Parathyroid adenoma (tissue), 2 donors: ENCODE data around the gene RASA4B.

Source experiments
- H2AFZ ChIP-seq: fragments of 300-600 bp; sonication (generic); one replicate; pipeline ENCODE4 v1.7.0; 2017; ENCODE audit warnings: antibody characterized with exemption, mild to moderate bottlenecking
- H3K27ac ChIP-seq: fragments of 300-600 bp; sonication (generic); one replicate; pipeline ENCODE4 v1.7.0; 2017
- H3K27me3 ChIP-seq: fragments of 300-600 bp; sonication (generic); one replicate; pipeline ENCODE4 v1.7.0; 2017; ENCODE audit warnings: low read length; ENCODE audit not compliant: control insufficient read depth, insufficient read depth
- H3K36me3 ChIP-seq: fragments of 300-600 bp; sonication (generic); one replicate; pipeline ENCODE4 v1.7.0; 2017; ENCODE audit warnings: low read length; ENCODE audit not compliant: control insufficient read depth, insufficient read depth
- H3K4me1 ChIP-seq: fragments of 300-600 bp; sonication (generic); one replicate; pipeline ENCODE4 v1.7.0; 2017; ENCODE audit warnings: control low read depth
- H3K4me2 ChIP-seq: fragments of 300-600 bp; sonication (generic); one replicate; pipeline ENCODE4 v1.7.0; 2017; ENCODE audit warnings: low read length
- H3K4me3 ChIP-seq: fragments of 300-600 bp; sonication (generic); one replicate; pipeline ENCODE4 v1.7.0; 2017; ENCODE audit warnings: low read depth, low read length
- H3K79me2 ChIP-seq: fragments of 300-600 bp; sonication (generic); one replicate; pipeline ENCODE4 v1.7.0; 2017; ENCODE audit warnings: control low read depth
- H3K9ac ChIP-seq: fragments of 300-600 bp; sonication (generic); one replicate; pipeline ENCODE4 v1.7.0; 2017; ENCODE audit warnings: mild to moderate bottlenecking
- H3K9me3 ChIP-seq: fragments of 300-600 bp; sonication (generic); one replicate; pipeline ENCODE4 v1.7.0; 2017; ENCODE audit warnings: low read length; ENCODE audit not compliant: control insufficient read depth
- CTCF ChIP-seq: fragments of 300-600 bp; sonication (generic); IDR thresholded peaks from one replicate; pipeline ENCODE4 v1.7.0; 2017; ENCODE audit warnings: antibody characterized with exemption, mild to moderate bottlenecking
- donor health status: primary hyperparathyroidism.

RASA4B gene

GRCh38 chr7:102473271-102473991 is 44.1 kb downstream of the RASA4B start:
- H3K9ac ChIP-seq: no peak overlapping the region
- no peak for TF ChIP-seq CTCF

GRCh38 chr7:102472126-102473041 is 45.2 kb downstream of the RASA4B start:
- Histone ChIP-seq H3K9me3 (no peaks in the 10 kb centered on the region), H3K27me3 (no peaks in the 10 kb centered on the region), H3K9ac (no peak overlapping the region), H3K4me3 (no peak overlapping the region), H3K4me2 (no peak overlapping the region), H2AFZ (no peak overlapping the region), H3K79me2 (no peaks in the 10 kb centered on the region), H3K27ac (no peak overlapping the region), H3K36me3 (no peaks in the 10 kb centered on the region), H3K4me1 (no peaks in the 10 kb centered on the region)
- no peak for TF ChIP-seq CTCF

More at GRCh38 chr7:102473271-102473991, 44.1 kb downstream of the RASA4B start:
- no peak overlapping the region for H3K27ac ChIP-seq
- H3K9me3 ChIP-seq: no peaks in the 10 kb centered on the region
- no peak overlapping the region for H2AFZ ChIP-seq
- H3K27me3 ChIP-seq: no peaks in the 10 kb centered on the region
- no peak overlapping the region for H3K4me2 ChIP-seq
- H3K4me3 ChIP-seq: no peak overlapping the region
- H3K4me1 ChIP-seq: peaks cover 3% of the 10 kb centered on the region
- H3K36me3 ChIP-seq: no peaks in the 10 kb centered on the region
- no peaks in the 10 kb centered on the region for H3K79me2 ChIP-seq

- H3K27me3 ChIP-seq: no peaks in the 10 kb centered on the region
- no peaks in the 10 kb centered on the region for H3K9me3 ChIP-seq
- H3K36me3 ChIP-seq: no peaks in the 10 kb centered on the region
- H3K4me2 ChIP-seq: no peak overlapping the region
- no peaks in the 10 kb centered on the region for H3K79me2 ChIP-seq
- H3K27ac ChIP-seq: no peak overlapping the region
- H3K4me3 ChIP-seq: no peak overlapping the region
- TF ChIP-seq CTCF: no peak
- no peak overlapping the region for H2AFZ ChIP-seq
- no peaks in the 10 kb centered on the region for H3K4me1 ChIP-seq
- no peak overlapping the region for H3K9ac ChIP-seq
Observed at GRCh38 chr7:102471791-102472125, 45.8 kb downstream of the RASA4B start.

GRCh38 chr7:102469972-102470825 is 47.4 kb downstream of the RASA4B start:
- Histone ChIP-seq H3K36me3 (no peaks in the 10 kb centered on the region), H3K27ac (no peak overlapping the region), H3K9ac (no peak overlapping the region), H3K4me2 (no peak overlapping the region), H3K27me3 (no peaks in the 10 kb centered on the region), H3K79me2 (no peaks in the 10 kb centered on the region), H3K4me1 (peaks cover 3% of the 10 kb centered on the region), H2AFZ (no peak overlapping the region), H3K9me3 (no peaks in the 10 kb centered on the region), H3K4me3 (no peak overlapping the region)
- no peak for TF ChIP-seq CTCF
